Measurements from ENCODE around the gene EHBP1.
"Not testable (repeated sequence)": the region's sequence is repeated elsewhere in the genome, so short reads cannot be mapped to it uniquely, and the experiment has no call there.

Gene EHBP1

GRCh38 chr2:63054841-63055225 is 349.3 kb downstream of the EHBP1 start:
- peak; percentile 57 for DNase-seq

- no peak for DNase-seq
These were observed 350.0 kb downstream of the EHBP1 start for GRCh38 chr2:63055226-63056106.

- DNase-seq, result peak; percentile 61
These were observed 350.9 kb downstream of the EHBP1 start for GRCh38 chr2:63056107-63057050.

GRCh38 chr2:63057249-63058143 is 352.0 kb downstream of the EHBP1 start:
- DNase-seq, result no peak

- peak; percentile 63 for DNase-seq
These were observed 352.8 kb downstream of the EHBP1 start for GRCh38 chr2:63058144-63058920.

GRCh38 chr2:63058921-63059792 is 353.6 kb downstream of the EHBP1 start:
- DNase-seq, result peak; percentile 63

GRCh38 chr2:63059793-63060471 is 354.4 kb downstream of the EHBP1 start:
- no peak for DNase-seq

GRCh38 chr2:63060472-63060991 is 355.0 kb downstream of the EHBP1 start:
- DNase-seq, result no peak

GRCh38 chr2:63064197-63064596 is 358.7 kb downstream of the EHBP1 start:
- DNase-seq, result no peak

- no peak for DNase-seq
These were observed 359.1 kb downstream of the EHBP1 start for GRCh38 chr2:63064661-63065060.

- DNase-seq, result no peak
These were observed 360.8 kb downstream of the EHBP1 start for GRCh38 chr2:63066265-63066664.

- no peak for DNase-seq
These were observed 361.3 kb downstream of the EHBP1 start for GRCh38 chr2:63066838-63067237.

GRCh38 chr2:63071664-63072063 is 366.2 kb downstream of the EHBP1 start:
- no peak for DNase-seq

GRCh38 chr2:63073994-63074393 is 368.5 kb downstream of the EHBP1 start:
- DNase-seq, result no peak

- DNase-seq, result not testable (repeated sequence)
These were observed 368.9 kb downstream of the EHBP1 start for GRCh38 chr2:63074399-63074798.

- no peak for DNase-seq
These were observed 373.5 kb downstream of the EHBP1 start for GRCh38 chr2:63078852-63079606.

GRCh38 chr2:63081404-63081803 is 375.9 kb downstream of the EHBP1 start:
- no peak for DNase-seq

GRCh38 chr2:63086687-63087086 is 381.2 kb downstream of the EHBP1 start:
- DNase-seq, result no peak

- DNase-seq, result no peak
These were observed 386.9 kb downstream of the EHBP1 start for GRCh38 chr2:63092401-63092800.
